GM12873 (cell line): ENCODE measurements around the gene AP2A2.

Experiments
- CTCF ChIP-seq: IDR thresholded peaks from 2 replicates; pipeline ENCODE4 v1.5.1; 2012; ENCODE audit warnings: low read depth, mild to moderate bottlenecking, moderate library complexity, low read length, control low read depth; ENCODE audit not compliant: insufficient read depth; ENCODE audit errors: missing control alignments

The AP2A2 gene

GRCh38 chr11:1002406-1002984, 76.8 kb downstream of the AP2A2 start:
- TF ChIP-seq CTCF = no peak

GRCh38 chr11:1003159-1003558, 77.5 kb downstream of the AP2A2 start:
- TF ChIP-seq CTCF = no peak

GRCh38 chr11:1005928-1006327, 80.3 kb downstream of the AP2A2 start:
- no peak for TF ChIP-seq CTCF

GRCh38 chr11:1006762-1007161, 81.1 kb downstream of the AP2A2 start:
- TF ChIP-seq CTCF = no peak

GRCh38 chr11:1007279-1007678, 81.6 kb downstream of the AP2A2 start:
- TF ChIP-seq CTCF = no peak

GRCh38 chr11:1008001-1008802, 82.5 kb downstream of the AP2A2 start:
- no peak for TF ChIP-seq CTCF

GRCh38 chr11:1008803-1009145, 83.1 kb downstream of the AP2A2 start:
- no peak for TF ChIP-seq CTCF
